NCI-H1417 treated with DMSO at 0.1 percent for 48 hours (cell line): ENCODE data around the gene KATNA1.
"Not testable (repeated sequence)": the region's sequence is repeated elsewhere in the genome, so short reads cannot be mapped to it uniquely, and the experiment has no call there.

Source experiments
- DNase-seq: peaks from one replicate; lab custom pipeline; 2025; lab: John Stamatoyannopoulos, UW

Gene KATNA1

DNA sequence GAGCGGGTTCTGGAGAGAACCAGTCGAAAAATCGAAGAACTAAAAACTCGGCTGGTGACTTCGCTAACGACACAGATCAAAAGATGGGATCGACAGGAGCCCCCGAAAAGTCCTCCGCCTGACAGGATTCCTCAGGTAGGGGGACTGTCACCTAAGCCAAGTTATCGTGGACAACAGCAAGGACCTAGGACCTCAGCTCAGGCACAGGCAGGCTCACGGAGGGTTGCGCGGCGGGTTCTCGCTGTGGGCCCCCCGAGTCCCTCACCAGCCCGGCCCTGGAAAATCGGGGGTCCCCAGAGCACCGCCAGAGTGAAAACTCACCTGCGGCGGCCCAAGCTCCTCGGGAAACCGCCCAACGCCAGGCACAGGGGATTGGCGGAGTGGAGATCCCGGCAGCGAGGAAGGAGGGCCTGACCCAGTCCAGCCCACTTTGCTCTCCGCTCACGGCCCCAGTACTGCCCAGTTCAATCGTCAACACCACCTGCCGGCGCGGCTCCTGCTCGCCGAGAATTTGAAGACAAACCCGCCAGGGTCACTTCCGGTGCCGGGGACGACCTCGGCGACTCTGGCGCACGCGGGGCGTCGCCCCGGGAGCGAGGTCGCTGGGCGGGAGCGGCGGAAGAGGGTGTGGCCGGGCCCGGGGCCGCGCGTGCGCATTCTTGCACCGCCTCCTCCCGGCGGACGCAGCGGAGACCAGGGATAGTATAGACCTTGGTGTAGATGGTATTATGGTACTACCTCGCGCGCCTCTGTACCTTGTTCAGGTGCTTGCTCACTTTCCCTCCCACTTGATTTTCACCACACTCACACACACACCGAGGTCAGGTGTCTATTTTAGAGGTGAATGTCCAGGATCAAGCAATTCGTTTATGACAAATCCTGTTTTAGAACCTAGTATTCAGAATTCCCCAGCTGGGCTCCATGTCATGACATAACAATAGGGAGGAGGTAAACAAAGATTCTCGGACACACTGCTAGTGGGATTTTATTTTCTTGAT, at the start of gene KATNA1:
Gene KATNA1 (minus strand): TSS at position 567 of the 998 bp plus-strand sequence. CDS start 10,167 bp downstream, outside the sequence.
- peak; percentile 71 for DNase-seq

- no peak for DNase-seq
These were observed 49.7 kb upstream of the KATNA1 start for GRCh38 chr6:149698175-149698574.

GRCh38 chr6:149696901-149697300, 48.4 kb upstream of the KATNA1 start:
- DNase-seq: no peak

DNA sequence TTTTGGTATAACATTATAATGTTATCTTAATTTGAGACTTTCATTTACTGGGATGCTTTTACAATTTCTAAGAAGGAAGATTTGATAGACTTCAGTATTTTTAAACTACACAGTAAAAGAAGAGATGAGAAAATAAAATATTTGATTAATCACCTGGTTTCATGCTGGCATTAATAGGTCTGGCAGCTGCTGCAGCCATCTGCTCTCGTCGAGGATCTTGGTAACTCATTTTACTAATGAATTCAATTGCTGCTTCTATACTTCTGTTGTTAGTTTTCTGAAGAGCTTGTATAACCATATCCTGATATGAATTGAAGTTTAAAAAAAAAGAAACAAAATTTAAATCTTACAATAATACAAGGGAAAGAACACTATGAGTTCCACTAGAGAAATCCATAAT, 46.4 kb upstream of the KATNA1 start:
- DNase-seq: no peak

DNA sequence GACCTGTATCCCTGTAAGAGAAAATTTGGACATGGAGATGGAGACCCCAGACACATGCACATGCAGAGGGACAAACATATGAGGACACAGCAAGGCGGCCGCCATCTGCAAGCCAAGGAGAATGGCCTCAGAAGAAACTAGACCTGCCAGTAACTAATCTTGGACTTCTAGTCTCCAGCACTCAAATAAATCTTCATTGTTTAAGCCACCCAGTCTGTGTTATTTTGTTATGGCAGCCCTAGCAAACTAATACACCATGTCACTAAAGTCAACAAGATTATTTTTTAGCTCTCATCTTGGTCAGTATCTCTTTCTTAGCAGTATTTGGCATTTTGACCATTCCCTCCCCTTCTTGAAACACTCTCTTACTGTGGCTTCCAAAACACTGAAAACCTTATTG, 42.7 kb upstream of the KATNA1 start:
- no peak for DNase-seq

GRCh38 chr6:149686230-149686629, 37.7 kb upstream of the KATNA1 start:
- no peak for DNase-seq

GRCh38 chr6:149683256-149683859, 34.8 kb upstream of the KATNA1 start:
- DNase-seq: no peak

- DNase-seq: not testable (repeated sequence)
These were observed 33.3 kb upstream of the KATNA1 start for GRCh38 chr6:149681845-149682244.

- no peak for DNase-seq
These were observed 32.7 kb upstream of the KATNA1 start for GRCh38 chr6:149681209-149681608.

- DNase-seq: no peak
These were observed 32.0 kb upstream of the KATNA1 start for GRCh38 chr6:149680503-149680902.

DNA sequence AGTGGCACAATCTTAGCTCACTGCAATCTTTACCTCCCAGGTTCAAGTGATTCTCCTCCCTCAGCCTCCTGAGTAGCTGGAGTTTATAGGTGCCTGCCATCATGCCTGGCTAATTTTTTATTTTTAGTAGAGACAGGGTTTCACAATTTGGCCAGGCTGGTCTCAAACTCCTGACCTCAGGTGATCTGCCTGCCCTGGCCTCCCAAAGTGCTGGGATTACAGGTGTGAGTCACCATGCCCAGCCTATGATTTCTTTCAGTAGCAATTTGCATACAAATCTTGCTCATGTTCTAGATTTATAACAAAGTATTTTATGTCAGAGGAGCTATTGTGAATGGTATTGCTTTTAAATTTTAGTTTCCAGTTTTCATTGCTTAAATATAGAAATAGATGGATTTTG, 23.8 kb upstream of the KATNA1 start:
- not testable (repeated sequence) for DNase-seq

DNA sequence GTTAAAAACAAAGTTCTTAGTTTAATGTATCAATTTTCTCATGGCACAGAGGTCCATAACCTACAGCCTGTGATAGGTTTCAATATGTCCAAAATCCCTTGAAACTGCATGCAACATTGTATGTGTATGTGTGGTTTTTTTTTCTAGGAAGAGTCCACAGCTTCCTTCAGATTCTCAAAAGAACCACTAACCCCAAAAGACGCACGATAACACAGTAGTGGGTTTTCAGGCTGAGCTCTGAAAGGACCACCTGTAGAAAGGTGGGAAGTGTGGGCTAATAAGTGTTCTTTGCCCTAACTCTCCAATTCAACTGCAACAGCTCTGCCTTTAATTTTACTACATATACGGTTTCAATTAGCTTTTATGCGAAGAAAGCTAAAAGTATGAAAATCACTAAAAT, 11.5 kb upstream of the KATNA1 start:
- no peak for DNase-seq

DNA sequence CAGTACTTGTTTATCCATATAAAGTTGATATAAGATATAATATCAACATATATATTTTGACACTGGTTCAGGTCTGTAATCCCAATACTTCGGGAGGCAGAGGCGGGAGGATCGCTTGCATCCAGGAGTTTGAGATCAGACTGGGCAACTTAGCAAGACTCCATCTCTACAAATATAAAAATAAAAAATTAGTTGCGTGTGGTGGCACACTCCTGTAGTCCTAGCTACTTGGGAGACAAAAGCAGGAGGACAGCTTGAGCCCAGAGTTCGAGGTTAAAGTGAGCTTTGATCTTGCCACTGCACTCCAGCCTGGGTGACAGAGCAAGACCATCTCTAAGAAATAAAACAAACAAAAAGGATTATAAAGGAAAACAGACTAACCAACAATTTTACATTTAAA, 8.9 kb upstream of the KATNA1 start:
- no peak for DNase-seq

GRCh38 chr6:149651056-149651455, 2.5 kb upstream of the KATNA1 start:
- DNase-seq: no peak

DNA sequence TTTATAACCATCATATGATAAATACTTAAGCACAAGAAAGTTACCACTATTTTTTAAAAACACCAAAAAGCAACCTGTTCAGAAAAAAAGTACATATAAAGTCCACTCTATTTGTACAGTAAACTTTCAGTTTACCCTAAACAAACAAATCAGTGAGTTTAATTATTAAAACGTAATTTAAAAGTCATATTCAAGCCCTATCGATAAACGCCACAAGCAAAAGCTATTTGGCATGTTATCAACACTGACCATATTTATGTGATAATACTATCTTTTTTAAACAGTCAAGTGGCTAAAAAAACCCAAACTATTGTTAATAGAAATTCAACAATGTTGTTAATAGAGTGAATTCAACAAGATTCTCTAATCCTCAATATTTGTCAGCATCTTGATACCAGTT, 1.9 kb downstream of the KATNA1 start:
- DNase-seq: no peak

DNA sequence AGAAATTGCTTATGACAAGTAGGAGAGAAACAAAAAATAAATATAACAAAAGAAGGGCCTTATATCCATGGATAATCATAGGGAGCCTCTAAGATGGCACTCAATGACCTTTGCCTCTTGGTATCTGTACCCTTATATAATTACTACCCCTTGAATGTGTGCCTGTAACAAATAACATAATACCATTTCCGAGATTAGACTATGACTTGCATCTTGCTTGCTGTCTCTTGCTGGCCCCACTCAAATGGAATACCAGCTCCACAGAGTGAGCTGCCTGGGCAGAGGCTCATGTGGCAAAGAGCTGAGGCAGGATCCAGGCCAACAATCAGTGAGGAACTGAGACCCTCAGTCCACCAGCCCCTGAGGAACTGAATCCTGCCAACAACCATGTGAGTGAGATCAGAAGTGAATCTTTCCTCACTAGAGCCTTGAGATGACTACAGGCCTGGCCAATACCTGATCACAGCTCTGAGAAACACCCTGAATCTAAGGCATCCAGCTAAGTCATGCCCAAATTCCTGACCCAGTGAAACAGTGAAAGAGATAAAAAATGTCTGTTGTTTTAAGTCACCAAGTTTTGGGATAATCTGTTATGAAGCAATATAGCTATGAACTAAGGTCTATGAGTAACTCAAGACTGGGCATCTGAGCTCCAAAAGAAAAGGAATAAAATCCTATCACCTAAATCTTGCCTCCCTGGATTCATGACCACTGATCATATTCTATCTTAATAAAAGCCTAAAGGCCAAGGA, 5.5 kb downstream of the KATNA1 start:
- no peak for DNase-seq

DNA sequence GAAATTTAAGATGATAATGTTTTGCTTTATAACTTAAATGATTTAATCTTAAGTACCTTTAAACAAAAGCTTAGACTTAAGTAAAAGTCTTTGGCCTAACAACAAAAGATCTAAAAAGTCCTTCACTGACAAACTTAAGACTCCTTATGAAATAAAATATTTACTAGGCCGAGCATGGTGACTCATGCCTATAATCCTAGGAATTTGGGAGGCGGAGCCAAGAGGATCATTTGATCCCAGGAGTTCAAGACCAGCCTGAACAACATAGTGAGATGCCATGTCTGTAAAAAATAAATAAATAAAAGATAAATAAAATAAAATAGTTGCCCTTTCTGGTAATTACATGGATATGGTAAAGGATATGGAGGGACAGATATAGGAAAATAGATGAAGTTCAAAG, 12.4 kb downstream of the KATNA1 start:
- DNase-seq: no peak

DNA sequence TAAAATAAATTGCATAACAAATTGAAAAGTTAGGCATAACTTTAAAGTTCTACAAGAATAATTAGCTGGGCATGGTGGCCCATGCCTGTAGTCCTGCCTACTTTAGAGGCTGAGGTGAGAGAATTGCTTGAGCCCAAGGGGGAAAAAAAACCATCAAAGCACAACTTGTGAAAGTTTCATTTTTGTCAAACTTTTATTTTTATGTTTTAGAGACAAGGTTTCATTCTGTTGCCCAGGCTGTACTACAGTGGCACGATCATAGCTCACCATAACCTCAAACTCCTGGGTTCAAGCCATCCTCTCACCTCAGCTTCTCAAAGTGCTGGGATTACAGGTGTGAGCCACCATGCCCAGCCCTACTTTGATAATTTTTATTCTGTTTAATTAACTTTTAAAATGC, 14.2 kb downstream of the KATNA1 start:
- DNase-seq: no peak

DNA sequence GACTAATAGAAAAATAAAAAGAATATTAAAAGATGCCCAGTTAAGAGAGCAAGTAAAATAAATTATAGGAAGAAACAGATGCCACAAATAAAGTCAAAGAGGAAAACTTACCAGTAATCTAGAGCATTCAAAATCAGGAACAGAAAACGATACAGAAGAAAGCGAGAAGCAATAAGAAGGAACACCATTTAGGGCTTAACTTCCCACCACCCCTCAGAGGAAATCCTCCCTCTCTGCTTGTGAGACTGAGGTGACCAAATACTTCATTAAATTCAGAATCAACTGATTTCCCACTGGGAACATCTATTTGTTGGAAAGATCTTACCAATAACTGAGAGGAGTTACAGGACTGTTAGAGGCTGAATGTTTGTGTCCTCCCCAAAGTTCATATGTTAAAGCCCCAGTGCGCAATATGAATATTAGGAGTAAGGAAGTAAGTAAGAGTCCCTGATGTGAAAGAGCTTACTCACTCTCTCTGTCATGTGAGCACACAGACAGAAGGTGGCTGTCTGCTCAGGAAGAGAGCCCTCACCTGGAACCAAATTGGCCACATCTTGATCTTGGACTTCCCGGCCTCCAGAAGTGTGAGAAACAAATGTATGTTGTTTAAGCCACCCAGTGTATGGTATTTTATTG, 19.5 kb downstream of the KATNA1 start:
- DNase-seq: no peak

GRCh38 chr6:149627672-149628071, 20.8 kb downstream of the KATNA1 start:
- DNase-seq: no peak

- no peak for DNase-seq
These were observed 32.7 kb downstream of the KATNA1 start for GRCh38 chr6:149615805-149616204.

GRCh38 chr6:149614337-149614736, 34.2 kb downstream of the KATNA1 start:
- DNase-seq: no peak
